Keratinocyte (primary cell): Measurements from ENCODE around the gene RBM47. TPM values are rescaled to one million over a fixed set of nuclear protein-coding genes. Genes with fewer than 3 reads are reported as not detected.

Experiments
- DNase-seq: peaks from one replicate; pipeline ENCODE4 v3.0.0-alpha.2; 2011; ENCODE audit warnings: low read depth, missing footprints, low spot score
- FAIRE-seq: peaks from 2 replicates; lab custom pipeline; 2011; peaks lifted over from hg19 to GRCh38; lab: Jason Lieb, UNC
- H2AFZ ChIP-seq: 2 replicates; pipeline ENCODE4 v1.6.0; 2012; ENCODE audit warnings: low read length, control low read depth, inconsistent platforms; ENCODE audit not compliant: control insufficient read depth
- H3K27ac ChIP-seq: 2 replicates; pipeline ENCODE4 v1.5.1; 2011; ENCODE audit warnings: low read length; ENCODE audit not compliant: control insufficient read depth, insufficient read depth
- H3K27me3 ChIP-seq: 3 replicates; pipeline ENCODE4 v1.6.0; 2011; ENCODE audit warnings: low read length; ENCODE audit not compliant: control insufficient read depth, insufficient read depth; ENCODE audit errors: extremely low read depth
- H3K36me3 ChIP-seq, 2 experiments: 2 replicates in 1 of 2; 3 replicates in 1 of 2; pipeline ENCODE4 v1.5.1; 2011; ENCODE audit warnings: low read length in 2 of 2, mild to moderate bottlenecking in 1 of 2; ENCODE audit not compliant: control insufficient read depth in 2 of 2, insufficient read depth in 2 of 2; ENCODE audit errors: extremely low read depth in 1 of 2
- H3K4me1 ChIP-seq: 3 replicates; pipeline ENCODE4 v1.5.1; 2011; ENCODE audit warnings: low read length; ENCODE audit not compliant: control insufficient read depth, insufficient read depth; ENCODE audit errors: extremely low read depth
- H3K4me2 ChIP-seq: 3 replicates; pipeline ENCODE4 v1.6.0; 2011; ENCODE audit warnings: low read depth, low read length; ENCODE audit not compliant: control insufficient read depth, insufficient read depth; ENCODE audit errors: extremely low read depth
- H3K4me3 ChIP-seq, 3 experiments: fragments of 200-600 bp in 1 of 3; sonication (generic) in 1 of 3; 2 replicates in 2 of 3; 3 replicates in 1 of 3; pipeline ENCODE4 v1.5.1; 2011 to 2016; ENCODE audit warnings: low read length in 3 of 3, mild to moderate bottlenecking in 3 of 3, control low read depth in 2 of 3, inconsistent platforms in 1 of 3, low read depth in 1 of 3, mixed read lengths in 1 of 3, mixed run types in 1 of 3, moderate library complexity in 1 of 3; ENCODE audit not compliant: control insufficient read depth in 2 of 3, insufficient read depth in 2 of 3; ENCODE audit errors: extremely low read depth in 1 of 3
- H3K79me2 ChIP-seq: 2 replicates; pipeline ENCODE4 v1.6.0; 2012; ENCODE audit warnings: low read length; ENCODE audit not compliant: control insufficient read depth, insufficient read depth
- H3K9ac ChIP-seq: 3 replicates; pipeline ENCODE4 v1.6.0; 2011; ENCODE audit warnings: low read length; ENCODE audit not compliant: control insufficient read depth, insufficient read depth; ENCODE audit errors: extremely low read depth
- H3K9me1 ChIP-seq: 3 replicates; pipeline ENCODE4 v1.6.0; 2011; ENCODE audit warnings: low read length; ENCODE audit not compliant: control insufficient read depth, insufficient read depth; ENCODE audit errors: extremely low read depth
- H3K9me3 ChIP-seq: 2 replicates; pipeline ENCODE4 v1.5.1; 2012; ENCODE audit warnings: low read depth, low read length; ENCODE audit not compliant: control insufficient read depth
- H4K20me1 ChIP-seq: 3 replicates; pipeline ENCODE4 v1.6.0; 2011; ENCODE audit warnings: low read length; ENCODE audit not compliant: control insufficient read depth, insufficient read depth; ENCODE audit errors: extremely low read depth
- CTCF ChIP-seq, 3 experiments: IDR thresholded peaks in 1 of 3; conservative IDR thresholded peaks in 1 of 3; optimal IDR thresholded peaks in 1 of 3; 2 replicates in 2 of 3; 3 replicates in 1 of 3; pipeline versions ENCODE3 to v1.5.1; 2011; ENCODE audit warnings: low read length in 3 of 3, mild to moderate bottlenecking in 3 of 3, moderate library complexity in 2 of 3, control low read depth in 1 of 3, inconsistent platforms in 1 of 3; ENCODE audit not compliant: insufficient read depth in 2 of 3; ENCODE audit errors: extremely low read depth in 1 of 3
- EZH2 ChIP-seq: IDR thresholded peaks from one replicate; pipeline ENCODE4 v1.6.1; 2012; ENCODE audit warnings: inconsistent platforms, mild to moderate bottlenecking, low read length, moderate library complexity
- dilution Hi-C: fragments of 300-500 bp; cut with MboI; formaldehyde crosslinking; loops from one replicate; pipeline ENCODE4 v1.7.0; 2020; ENCODE audit warnings: low sequenced_read_pairs; ENCODE audit not compliant: extremely low pct_ligation_motif_present
- polyA plus RNA-seq, 5 experiments: library from polyadenylated mRNA; depleted of rRNA in 3 of 5; stranded (reverse) in 3 of 5; stranded (forward) in 1 of 5; unstranded in 1 of 5; fragments of >200 nt; gene quantifications; 1 replicate in 1 of 5; 2 replicates in 3 of 5; 3 replicates in 1 of 5; pipeline versions ENCODE4 v1.2.1 to v1.2.3, GENCODE V29; 2011 to 2012; ENCODE audit warnings: missing spikeins in 2 of 5, low read depth in 1 of 5, low replicate concordance in 1 of 5

Gene RBM47
- polyA plus RNA-seq, 1 donor (not counting 4 experiments of a cell fraction or from before 2014, with no cell fraction given) = 6.9 TPM

GRCh38 chr4:40669504-40669903 lies 39.8 kb upstream of the RBM47 start:
- dilution Hi-C loops = no loop called here
- no peak overlapping the region for H2AFZ ChIP-seq
- H3K4me1 ChIP-seq = peaks cover 12% of the 10 kb centered on the region
- H3K9me1 ChIP-seq = no peaks in the 10 kb centered on the region
- DNase-seq (no peak), FAIRE-seq (no peak)
- H3K9me3 ChIP-seq = no peaks in the 10 kb centered on the region
- H3K9ac ChIP-seq = no peak overlapping the region
- no peaks in the 10 kb centered on the region for H3K27me3 ChIP-seq
- no peak for TF ChIP-seq CTCF (optimal IDR thresholded peaks at IDR 0.05 in 1 of 3, IDR thresholded peaks at IDR 0.05 in 1 of 3, conservative IDR thresholded peaks at IDR 0.05 in 1 of 3; ENCODE audit: extremely low read depth in 1 of 3, insufficient read depth in 2 of 3, low read length in 3 of 3)
- TF ChIP-seq EZH2 = no peak
- H3K4me2 ChIP-seq = no peak overlapping the region
- H4K20me1 ChIP-seq = no peaks in the 10 kb centered on the region
- no peaks in the 10 kb centered on the region for H3K36me3 ChIP-seq
- no peak overlapping the region for H3K4me3 ChIP-seq
- no peak overlapping the region for H3K27ac ChIP-seq
- H3K79me2 ChIP-seq = no peaks in the 10 kb centered on the region

GRCh38 chr4:40665842-40666241 lies 36.2 kb upstream of the RBM47 start:
- FAIRE-seq (no peak), DNase-seq (no peak)
- H3K9ac ChIP-seq = no peak overlapping the region
- no peak for TF ChIP-seq EZH2
- TF ChIP-seq CTCF (optimal IDR thresholded peaks at IDR 0.05 in 1 of 3, IDR thresholded peaks at IDR 0.05 in 1 of 3, conservative IDR thresholded peaks at IDR 0.05 in 1 of 3; ENCODE audit: extremely low read depth in 1 of 3, insufficient read depth in 2 of 3, low read length in 3 of 3) = no peak
- no peaks in the 10 kb centered on the region for H3K9me3 ChIP-seq
- dilution Hi-C loops = no loop called here
- no peaks in the 10 kb centered on the region for H3K9me1 ChIP-seq
- H3K36me3 ChIP-seq = no peaks in the 10 kb centered on the region
- H3K4me1 ChIP-seq = peaks cover 8% of the 10 kb centered on the region
- no peak overlapping the region for H3K4me2 ChIP-seq
- no peaks in the 10 kb centered on the region for H4K20me1 ChIP-seq
- H3K27ac ChIP-seq = no peak overlapping the region
- H3K27me3 ChIP-seq = no peaks in the 10 kb centered on the region
- no peak overlapping the region for H2AFZ ChIP-seq
- H3K79me2 ChIP-seq = no peaks in the 10 kb centered on the region
- no peak overlapping the region for H3K4me3 ChIP-seq
